HEK293 (cell line): ENCODE data around the gene PLA2G1B.
A peak's percentile ranks its signal among the peaks of the same experiment; 100 is the strongest.

Source experiments
- CTCF ChIA-PET: fragments of 350-600 bp; formaldehyde crosslinking; extraction: SDS; loops from one replicate; lab custom pipeline; 2021; ENCODE audit warnings: antibody characterized with exemption; lab: Yijun Ruan, JAX
- POLR2A ChIA-PET: fragments of 300-600 bp; formaldehyde crosslinking; extraction: SDS; loops from one replicate; lab custom pipeline; 2020; ENCODE audit warnings: antibody characterized with exemption, inconsistent platforms; lab: Yijun Ruan, JAX
- H3K27ac ChIP-seq: fragments of 200-500 bp; sonication (Bioruptor generic); 2 replicates; pipeline ENCODE4 v1.5.1; 2014; ENCODE audit warnings: low read depth, low read length, control low read depth, inconsistent platforms; ENCODE audit errors: extremely low read depth
- H3K36me3 ChIP-seq, 2 experiments: fragments of 200-500 bp in 1 of 2; sonication (Bioruptor generic) in 1 of 2; 1 replicate in 1 of 2; 2 replicates in 1 of 2; pipeline ENCODE4 v1.5.1; 2014 to 2017; ENCODE audit warnings: inconsistent platforms in 2 of 2, low read length in 2 of 2; ENCODE audit not compliant: control insufficient read depth in 2 of 2, insufficient read depth in 1 of 2
- H3K4me1 ChIP-seq: fragments of 200-500 bp; sonication (Bioruptor generic); 2 replicates; pipeline ENCODE4 v1.5.1; 2014; ENCODE audit warnings: mild to moderate bottlenecking, low read length, inconsistent platforms; ENCODE audit not compliant: control insufficient read depth, insufficient read depth
- H3K4me3 ChIP-seq: 2 replicates; pipeline ENCODE4 v1.5.1; 2011; ENCODE audit warnings: low read depth, mild to moderate bottlenecking, control low read depth, low read length, moderate library complexity
- H3K9me3 ChIP-seq: fragments of 200-500 bp; sonication (Bioruptor generic); 2 replicates; pipeline ENCODE4 v1.5.1; 2014; ENCODE audit warnings: low read depth, low read length, inconsistent platforms; ENCODE audit not compliant: control insufficient read depth, insufficient read depth
- GLIS1 ChIP-seq: fragments of 450-650 bp; formaldehyde crosslinking; IDR thresholded peaks from 2 replicates; pipeline ENCODE4 v1.5.1; 2016; ENCODE audit warnings: missing biosample characterization, missing genetic modification characterization
- GLIS2 ChIP-seq: fragments of 450-650 bp; formaldehyde crosslinking; IDR thresholded peaks from 2 replicates; pipeline ENCODE4 v1.5.1; 2016; ENCODE audit warnings: missing biosample characterization, missing genetic modification characterization
- IKZF3 ChIP-seq: fragments of 450-650 bp; IDR thresholded peaks from 2 replicates; pipeline ENCODE4 v1.5.0; 2018; ENCODE audit warnings: missing biosample characterization, mild to moderate bottlenecking, missing genetic modification characterization, moderate library complexity
- KLF1 ChIP-seq: fragments of 450-650 bp; formaldehyde crosslinking; IDR thresholded peaks from 2 replicates; pipeline ENCODE4 v1.5.1; 2016; ENCODE audit warnings: missing biosample characterization, missing genetic modification characterization
- KLF7 ChIP-seq: fragments of 450-650 bp; formaldehyde crosslinking; IDR thresholded peaks from 2 replicates; pipeline ENCODE4 v1.5.1; 2016; ENCODE audit warnings: missing biosample characterization, missing genetic modification characterization, borderline replicate concordance
- MEIS1 ChIP-seq: sonication (generic); formaldehyde crosslinking; IDR thresholded peaks from 2 replicates; pipeline ENCODE4 v1.8.1; 2022; ENCODE audit warnings: missing genetic modification reagents, mild to moderate bottlenecking, borderline replicate concordance
- MYNN ChIP-seq: fragments of 450-650 bp; formaldehyde crosslinking; IDR thresholded peaks from 2 replicates; pipeline ENCODE4 v1.5.1; 2016; ENCODE audit warnings: missing biosample characterization, missing genetic modification characterization, borderline replicate concordance
- SP2 ChIP-seq: fragments of 450-650 bp; formaldehyde crosslinking; IDR thresholded peaks from 2 replicates; pipeline ENCODE4 v1.5.1; 2016; ENCODE audit warnings: missing biosample characterization, missing genetic modification characterization
- SP3 ChIP-seq: fragments of 450-650 bp; formaldehyde crosslinking; IDR thresholded peaks from 2 replicates; pipeline ENCODE4 v1.5.1; 2016; ENCODE audit warnings: missing biosample characterization, missing genetic modification characterization
- SP7 ChIP-seq: fragments of 450-650 bp; formaldehyde crosslinking; IDR thresholded peaks from 2 replicates; pipeline ENCODE4 v1.5.1; 2016; ENCODE audit warnings: missing biosample characterization, missing genetic modification characterization
- ZNF16 ChIP-seq: fragments of 450-650 bp; formaldehyde crosslinking; IDR thresholded peaks from 2 replicates; pipeline ENCODE4 v1.5.1; 2016; ENCODE audit warnings: low read depth, missing biosample characterization, missing genetic modification characterization
- ZNF335 ChIP-seq: fragments of 450-650 bp; formaldehyde crosslinking; conservative IDR thresholded peaks from 2 replicates; pipeline ENCODE4 v1.5.1; 2016; ENCODE audit warnings: missing biosample characterization, missing genetic modification characterization
- ZNF341 ChIP-seq: fragments of 450-650 bp; formaldehyde crosslinking; IDR thresholded peaks from 2 replicates; pipeline ENCODE4; 2016; ENCODE audit warnings: low read depth, missing biosample characterization, missing genetic modification characterization
- ZNF366 ChIP-seq: fragments of 450-650 bp; formaldehyde crosslinking; conservative IDR thresholded peaks from 2 replicates; pipeline ENCODE4 v1.5.1; 2016; ENCODE audit warnings: missing biosample characterization, missing genetic modification characterization
- ZNF426 ChIP-seq: fragments of 450-650 bp; formaldehyde crosslinking; IDR thresholded peaks from 2 replicates; pipeline ENCODE4 v1.5.1; 2017; ENCODE audit warnings: missing biosample characterization, missing genetic modification characterization, mild to moderate bottlenecking, inconsistent platforms, moderate library complexity
- ZNF629 ChIP-seq: fragments of 450-650 bp; formaldehyde crosslinking; IDR thresholded peaks from 2 replicates; pipeline ENCODE4 v1.5.1; 2017; ENCODE audit warnings: missing biosample characterization, missing genetic modification characterization
- ZNF654 ChIP-seq: fragments of 450-650 bp; formaldehyde crosslinking; IDR thresholded peaks from 2 replicates; pipeline ENCODE4 v1.5.1; 2016; ENCODE audit warnings: low read depth, missing biosample characterization, missing genetic modification characterization
- ZNF660 ChIP-seq: fragments of 450-650 bp; IDR thresholded peaks from 2 replicates; pipeline ENCODE4 v1.5.1; 2018; ENCODE audit warnings: missing biosample characterization, mild to moderate bottlenecking, missing genetic modification characterization
- ZNF664 ChIP-seq: fragments of 450-650 bp; formaldehyde crosslinking; IDR thresholded peaks from 2 replicates; pipeline ENCODE4 v1.5.1; 2016; ENCODE audit warnings: missing biosample characterization, missing genetic modification characterization
- TF ChIP-seq, protein P1 (sequence below): fragments of 450-650 bp; formaldehyde crosslinking; IDR thresholded peaks from 2 replicates; pipeline ENCODE4 v1.5.1; 2016; ENCODE audit warnings: missing biosample characterization, missing genetic modification characterization
- TF ChIP-seq, protein P2 (sequence below): fragments of 450-650 bp; formaldehyde crosslinking; IDR thresholded peaks from 2 replicates; pipeline ENCODE4 v1.5.1; 2016; ENCODE audit warnings: missing biosample characterization, missing genetic modification characterization
- TF ChIP-seq, protein P3 (sequence below): fragments of 450-650 bp; formaldehyde crosslinking; IDR thresholded peaks from 2 replicates; pipeline ENCODE4 v1.5.1; 2017; ENCODE audit warnings: missing biosample characterization, missing genetic modification characterization

Gene PLA2G1B

DNA sequence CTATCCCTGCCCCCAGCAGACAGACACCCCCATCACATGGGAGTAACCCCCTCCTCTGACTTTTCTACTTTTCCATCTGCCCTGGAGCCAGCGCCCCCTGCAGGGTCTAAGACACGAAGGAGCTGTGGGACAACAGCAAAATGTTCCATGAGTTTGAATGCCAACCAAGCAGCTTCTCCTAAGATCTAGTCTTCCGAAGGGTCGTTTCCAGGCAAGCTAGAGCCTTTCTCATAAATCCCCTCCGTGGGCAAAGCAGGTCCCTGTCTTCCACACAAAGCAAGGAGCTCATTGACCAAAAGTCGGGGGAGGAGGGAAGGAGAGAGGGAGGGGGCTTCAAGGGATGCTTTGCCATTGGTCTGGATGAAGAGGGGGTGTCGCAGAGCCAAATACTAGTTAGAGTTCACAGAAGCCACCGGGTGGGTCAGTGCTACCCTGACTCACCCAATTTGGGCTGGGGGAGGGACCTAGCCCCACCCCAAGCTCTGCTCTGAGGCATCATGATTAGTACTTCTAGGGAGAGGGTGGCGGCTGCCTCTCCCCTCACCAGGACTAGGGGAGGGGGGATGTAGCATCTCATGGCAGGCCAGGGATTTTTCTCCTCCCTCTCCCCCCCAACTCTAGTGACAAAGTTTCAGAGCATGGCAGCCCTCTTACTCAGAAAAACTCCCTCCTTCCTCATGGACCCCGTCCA is 39.8 kb upstream of the PLA2G1B start:
- TF ChIP-seq MEIS1 (no peak), KLF1 (tag by site-specific recombination) (peak; percentile 75), GLIS1 (tag by site-specific recombination) (no peak; the same call in 1 of the 2 replicates), KLF7 (tag by site-specific recombination) (peak; percentile 26; the same call in 1 of the 2 replicates), IKZF3 (tag by site-specific recombination) (0 out of 2 replicates have a peak, but pooled peaks have one; percentile 54), ZNF341 (peak; percentile 57), ZNF629 (0 out of 2 replicates have a peak, but pooled peaks have one; percentile 18), ZNF16 (no peak), ZNF426 (no peak), SP2 (peak; percentile 56), ZNF654 (tag by site-specific recombination) (0 out of 2 replicates have a peak, but pooled peaks have one; percentile 5), GLIS2 (tag by site-specific recombination) (0 out of 2 replicates have a peak, but pooled peaks have one; percentile 18), ZNF335 (tag by site-specific recombination) (peak; percentile 95), SP3 (tag by site-specific recombination) (peak; percentile 45; the same call in 1 of the 2 replicates), ZNF664 (tag by site-specific recombination) (0 out of 2 replicates have a peak, but pooled peaks have one; percentile 4), MYNN (no peak), ZNF660 (tag by site-specific recombination) (0 out of 2 replicates have a peak, but pooled peaks have one; percentile 20), SP7 (tag by site-specific recombination) (0 out of 2 replicates have a peak, but pooled peaks have one; percentile 31), ZNF366 (tag by site-specific recombination) (peak; percentile 8; the same call in 1 of the 2 replicates)
- TF ChIP-seq, protein P1, sequence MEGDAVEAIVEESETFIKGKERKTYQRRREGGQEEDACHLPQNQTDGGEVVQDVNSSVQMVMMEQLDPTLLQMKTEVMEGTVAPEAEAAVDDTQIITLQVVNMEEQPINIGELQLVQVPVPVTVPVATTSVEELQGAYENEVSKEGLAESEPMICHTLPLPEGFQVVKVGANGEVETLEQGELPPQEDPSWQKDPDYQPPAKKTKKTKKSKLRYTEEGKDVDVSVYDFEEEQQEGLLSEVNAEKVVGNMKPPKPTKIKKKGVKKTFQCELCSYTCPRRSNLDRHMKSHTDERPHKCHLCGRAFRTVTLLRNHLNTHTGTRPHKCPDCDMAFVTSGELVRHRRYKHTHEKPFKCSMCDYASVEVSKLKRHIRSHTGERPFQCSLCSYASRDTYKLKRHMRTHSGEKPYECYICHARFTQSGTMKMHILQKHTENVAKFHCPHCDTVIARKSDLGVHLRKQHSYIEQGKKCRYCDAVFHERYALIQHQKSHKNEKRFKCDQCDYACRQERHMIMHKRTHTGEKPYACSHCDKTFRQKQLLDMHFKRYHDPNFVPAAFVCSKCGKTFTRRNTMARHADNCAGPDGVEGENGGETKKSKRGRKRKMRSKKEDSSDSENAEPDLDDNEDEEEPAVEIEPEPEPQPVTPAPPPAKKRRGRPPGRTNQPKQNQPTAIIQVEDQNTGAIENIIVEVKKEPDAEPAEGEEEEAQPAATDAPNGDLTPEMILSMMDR (tag by site-specific recombination), result peak; percentile 74
- TF ChIP-seq, protein P2, sequence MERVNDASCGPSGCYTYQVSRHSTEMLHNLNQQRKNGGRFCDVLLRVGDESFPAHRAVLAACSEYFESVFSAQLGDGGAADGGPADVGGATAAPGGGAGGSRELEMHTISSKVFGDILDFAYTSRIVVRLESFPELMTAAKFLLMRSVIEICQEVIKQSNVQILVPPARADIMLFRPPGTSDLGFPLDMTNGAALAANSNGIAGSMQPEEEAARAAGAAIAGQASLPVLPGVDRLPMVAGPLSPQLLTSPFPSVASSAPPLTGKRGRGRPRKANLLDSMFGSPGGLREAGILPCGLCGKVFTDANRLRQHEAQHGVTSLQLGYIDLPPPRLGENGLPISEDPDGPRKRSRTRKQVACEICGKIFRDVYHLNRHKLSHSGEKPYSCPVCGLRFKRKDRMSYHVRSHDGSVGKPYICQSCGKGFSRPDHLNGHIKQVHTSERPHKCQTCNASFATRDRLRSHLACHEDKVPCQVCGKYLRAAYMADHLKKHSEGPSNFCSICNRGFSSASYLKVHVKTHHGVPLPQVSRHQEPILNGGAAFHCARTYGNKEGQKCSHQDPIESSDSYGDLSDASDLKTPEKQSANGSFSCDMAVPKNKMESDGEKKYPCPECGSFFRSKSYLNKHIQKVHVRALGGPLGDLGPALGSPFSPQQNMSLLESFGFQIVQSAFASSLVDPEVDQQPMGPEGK (tag by site-specific recombination), result peak; percentile 70
- TF ChIP-seq, protein P3, sequence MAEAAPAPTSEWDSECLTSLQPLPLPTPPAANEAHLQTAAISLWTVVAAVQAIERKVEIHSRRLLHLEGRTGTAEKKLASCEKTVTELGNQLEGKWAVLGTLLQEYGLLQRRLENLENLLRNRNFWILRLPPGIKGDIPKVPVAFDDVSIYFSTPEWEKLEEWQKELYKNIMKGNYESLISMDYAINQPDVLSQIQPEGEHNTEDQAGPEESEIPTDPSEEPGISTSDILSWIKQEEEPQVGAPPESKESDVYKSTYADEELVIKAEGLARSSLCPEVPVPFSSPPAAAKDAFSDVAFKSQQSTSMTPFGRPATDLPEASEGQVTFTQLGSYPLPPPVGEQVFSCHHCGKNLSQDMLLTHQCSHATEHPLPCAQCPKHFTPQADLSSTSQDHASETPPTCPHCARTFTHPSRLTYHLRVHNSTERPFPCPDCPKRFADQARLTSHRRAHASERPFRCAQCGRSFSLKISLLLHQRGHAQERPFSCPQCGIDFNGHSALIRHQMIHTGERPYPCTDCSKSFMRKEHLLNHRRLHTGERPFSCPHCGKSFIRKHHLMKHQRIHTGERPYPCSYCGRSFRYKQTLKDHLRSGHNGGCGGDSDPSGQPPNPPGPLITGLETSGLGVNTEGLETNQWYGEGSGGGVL (tag by site-specific recombination), result peak; percentile 96
- H3K4me3 ChIP-seq, result peak overlapping the region; percentile 61
- peak overlapping the region; percentile 38; the same call in 1 of the 2 replicates for H3K27ac ChIP-seq
- peaks cover 2 to 49% of the 10 kb centered on the region in 2 experiments for H3K36me3 ChIP-seq
- H3K9me3 ChIP-seq, result no peaks in the 10 kb centered on the region
- ChIA-PET CTCF (interaction anchor here (0.6 to 5.0 kb wide), 36 partner anchors 9 to 1414 kb away, joined by 3 to 66 read pairs (median 4); partner anchors contain the start of genes COX6A1, PLA2G1B and SIRT4), POLR2A (interaction anchor here (0.6 to 2.3 kb wide), 9 partner anchors 7 to 167 kb away, joined by 3 to 8 read pairs (median 4); partner anchors contain the start of genes RNU4-2 and RPLP0)
- 0 out of 2 replicates have a peak, but pooled peaks cover 2% of the 10 kb centered on the region for H3K4me1 ChIP-seq
